Left lung (tissue), 10 donors: ENCODE data around the gene BLACAT1. TPM values are rescaled to one million over a fixed set of nuclear protein-coding genes. Genes with fewer than 3 reads are reported as not detected.

Source experiments
- ATAC-seq: fragments of 200-7000 bp; cut with Tn5 transposase; one replicate; pipeline ENCODE4 v1.9.1; 2020; ENCODE audit warnings: moderate library complexity
- DNase-seq, 4 donors: peaks; one replicate each; pipeline ENCODE4 v3.0.0-alpha.2; 2013 to 2020
- H3K27ac ChIP-seq, 2 donors: fragments of 200-600 bp; sonication (generic) in 1 of 2; one replicate each; pipeline versions ENCODE4 v1.5.0 to v1.8.0; 2020 to 2021
- H3K27me3 ChIP-seq, 2 donors: fragments of 200-600 bp; sonication (generic) in 1 of 2; one replicate each; pipeline versions ENCODE4 v1.5.0 to v1.8.0; 2020 to 2021
- H3K36me3 ChIP-seq, 2 donors: fragments of 200-600 bp; sonication (generic) in 1 of 2; one replicate each; pipeline versions ENCODE4 v1.5.0 to v1.8.0; 2020 to 2021
- H3K4me1 ChIP-seq, 2 donors: fragments of 200-600 bp; one replicate each; pipeline ENCODE4 v1.8.0; 2021
- H3K4me3 ChIP-seq, 2 donors: fragments of 200-600 bp; sonication (generic) in 1 of 2; one replicate each; pipeline versions ENCODE4 v1.5.0 to v1.8.0; 2020 to 2021; ENCODE audit warnings: mild to moderate bottlenecking in 1 of 2
- H3K9me3 ChIP-seq, 2 donors: fragments of 200-600 bp; sonication (generic) in 1 of 2; one replicate each; pipeline versions ENCODE4 v1.5.0 to v1.8.0; 2020 to 2021
- intact Hi-C, 2 donors: fragments of 100-400 bp; cut with DNase I; formaldehyde crosslinking; loops; one replicate each; pipeline versions ENCODE4 v1.11.2 to v1.14.2; 2022
- polyA plus RNA-seq, 6 donors: library from polyadenylated mRNA; unstranded; fragments of 120-200 nt; gene quantifications; one replicate each; pipeline ENCODE4 v1.2.1, GENCODE V29; 2013; ENCODE audit not compliant: insufficient read length in 6 of 6
- total RNA-seq, 2 donors: library from RNA; stranded (reverse); fragmentation: NEBNext Ultra II Directional; extraction: Animal tissue kit (Norgen Biotek cat#: 25700); gene quantifications; one replicate each; pipeline ENCODE4 v1.2.1, GENCODE V29; 2021
- TF ChIP-seq, protein P1 (sequence below), 2 donors: fragments of 200-600 bp; sonication (generic) in 1 of 2; IDR thresholded peaks; one replicate each; pipeline versions ENCODE4 v1.5.0 to v1.8.0; 2021; ENCODE audit warnings: antibody characterized with exemption in 2 of 2
- donor health status: DM: no; HTN: yes; CAD: no.
- donor health status: DM: no; HTN: no; CAD: no.

Gene BLACAT1
- total and polyA plus RNA-seq, 8 donors: 0.55 to 6.5 (median 4.2) TPM

DNA sequence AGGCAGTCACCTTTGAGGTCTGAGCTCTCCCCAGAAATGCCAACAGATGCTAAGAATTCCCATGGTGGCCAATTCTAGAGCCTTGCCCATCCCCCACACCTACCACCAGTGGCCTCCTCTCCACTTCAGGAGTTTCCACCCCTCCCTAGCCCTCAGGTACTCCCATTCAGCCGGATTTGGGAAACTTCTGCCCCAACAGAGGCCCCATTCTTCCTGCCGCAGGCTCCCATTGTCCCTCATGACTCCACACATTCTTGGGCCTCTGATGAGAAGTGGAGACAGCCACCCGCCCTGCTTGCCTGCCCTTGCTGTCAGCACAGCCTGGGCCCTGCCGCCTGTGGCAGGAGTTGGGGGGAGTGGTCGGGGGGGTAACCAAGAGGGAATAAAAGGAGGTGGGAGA, 4.6 kb downstream of the BLACAT1 start:
- Histone ChIP-seq H3K36me3 (no peaks in the 10 kb centered on the region), H3K4me1 (peaks cover 3 to 26% of the 10 kb centered on the region in 2 donors), H3K27ac (no peak overlapping the region), H3K27me3 (peaks cover 25 to 70% of the 10 kb centered on the region in 2 donors), H3K4me3 (no peak overlapping the region), H3K9me3 (no peaks in the 10 kb centered on the region)
- intact Hi-C loops: no loop called here
- ATAC-seq (no peak), DNase-seq (no peak)
- TF ChIP-seq, protein P1, sequence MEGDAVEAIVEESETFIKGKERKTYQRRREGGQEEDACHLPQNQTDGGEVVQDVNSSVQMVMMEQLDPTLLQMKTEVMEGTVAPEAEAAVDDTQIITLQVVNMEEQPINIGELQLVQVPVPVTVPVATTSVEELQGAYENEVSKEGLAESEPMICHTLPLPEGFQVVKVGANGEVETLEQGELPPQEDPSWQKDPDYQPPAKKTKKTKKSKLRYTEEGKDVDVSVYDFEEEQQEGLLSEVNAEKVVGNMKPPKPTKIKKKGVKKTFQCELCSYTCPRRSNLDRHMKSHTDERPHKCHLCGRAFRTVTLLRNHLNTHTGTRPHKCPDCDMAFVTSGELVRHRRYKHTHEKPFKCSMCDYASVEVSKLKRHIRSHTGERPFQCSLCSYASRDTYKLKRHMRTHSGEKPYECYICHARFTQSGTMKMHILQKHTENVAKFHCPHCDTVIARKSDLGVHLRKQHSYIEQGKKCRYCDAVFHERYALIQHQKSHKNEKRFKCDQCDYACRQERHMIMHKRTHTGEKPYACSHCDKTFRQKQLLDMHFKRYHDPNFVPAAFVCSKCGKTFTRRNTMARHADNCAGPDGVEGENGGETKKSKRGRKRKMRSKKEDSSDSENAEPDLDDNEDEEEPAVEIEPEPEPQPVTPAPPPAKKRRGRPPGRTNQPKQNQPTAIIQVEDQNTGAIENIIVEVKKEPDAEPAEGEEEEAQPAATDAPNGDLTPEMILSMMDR (IDR thresholded peaks at IDR 0.05): no peak

DNA sequence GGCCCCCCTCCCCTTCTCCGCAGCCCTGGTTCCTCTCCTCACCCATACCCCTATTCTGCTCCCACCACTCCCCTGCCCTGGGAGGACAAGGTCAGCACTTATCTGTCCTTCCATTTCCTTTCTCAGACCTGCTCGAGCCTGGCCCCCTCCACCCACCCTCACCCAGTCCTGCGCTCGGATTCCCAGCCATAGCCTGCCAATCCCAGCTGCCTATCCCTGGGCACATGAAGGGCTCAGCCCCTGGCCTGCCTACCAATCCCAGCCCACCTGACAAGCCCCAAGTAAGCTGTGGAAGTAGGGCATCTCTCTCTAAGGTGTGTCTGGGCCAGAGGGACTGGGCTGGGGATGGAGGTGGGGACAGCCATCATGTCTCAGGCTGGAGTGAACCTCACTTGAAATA, 5.4 kb downstream of the BLACAT1 start:
- Histone ChIP-seq H3K27me3 (peaks cover 18 to 62% of the 10 kb centered on the region in 2 donors), H3K4me3 (no peak overlapping the region), H3K36me3 (no peaks in the 10 kb centered on the region), H3K9me3 (no peaks in the 10 kb centered on the region), H3K4me1 (peaks cover 0 to 18% of the 10 kb centered on the region in 2 donors), H3K27ac (no peak overlapping the region)
- intact Hi-C loops: no loop called here
- ATAC-seq: no peak
- no peak for DNase-seq
- TF ChIP-seq, protein P1 (IDR thresholded peaks at IDR 0.05): no peak

DNA sequence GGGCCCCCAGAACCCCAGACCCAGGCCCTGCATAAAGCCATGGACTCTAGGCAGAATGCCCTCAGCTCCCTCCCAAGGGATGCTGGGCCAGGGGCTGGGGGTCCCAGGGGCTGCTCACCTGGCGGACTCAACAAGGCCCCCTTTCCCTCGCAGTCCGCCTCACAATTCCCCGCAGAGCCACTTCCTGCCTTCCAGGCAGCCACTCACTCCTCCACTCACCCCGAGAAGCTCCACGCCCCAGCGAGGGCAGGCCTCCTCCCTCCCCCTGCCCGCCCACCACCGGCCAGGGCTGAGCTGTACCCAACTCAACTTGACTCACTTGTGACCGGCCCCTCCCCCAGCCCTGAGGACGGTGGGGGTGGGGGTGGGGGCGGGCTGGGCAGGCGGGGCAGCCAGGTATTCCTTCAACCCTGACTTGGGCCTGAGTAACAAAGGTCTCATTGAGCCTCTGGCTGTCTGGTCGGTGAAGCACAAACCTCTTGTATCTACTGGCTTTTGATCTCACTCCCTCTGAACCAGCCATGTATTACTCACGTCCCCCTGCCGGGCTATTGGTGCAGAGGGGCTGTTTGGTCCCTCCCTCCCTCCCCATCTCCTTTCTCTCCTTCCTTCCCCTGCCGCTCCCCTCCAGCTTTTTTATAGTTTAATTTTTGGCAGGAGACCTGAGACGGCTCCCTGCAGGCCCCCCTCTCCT, 5.9 kb downstream of the BLACAT1 start:
- TF ChIP-seq, protein P1 (IDR thresholded peaks at IDR 0.05): no peak
- Histone ChIP-seq H3K27me3 (peaks cover 12 to 61% of the 10 kb centered on the region in 2 donors), H3K4me1 (peaks cover 0 to 18% of the 10 kb centered on the region in 2 donors), H3K36me3 (no peaks in the 10 kb centered on the region), H3K4me3 (peak overlapping the region; percentile 20 to 37), H3K9me3 (no peaks in the 10 kb centered on the region), H3K27ac (peak overlapping the region; percentile 6 to 33)
- ATAC-seq (peak; percentile 94), DNase-seq (peak in 3 of 4 donors; percentile 72 to 92 (median 86))
- intact Hi-C loops: no loop called here

DNA sequence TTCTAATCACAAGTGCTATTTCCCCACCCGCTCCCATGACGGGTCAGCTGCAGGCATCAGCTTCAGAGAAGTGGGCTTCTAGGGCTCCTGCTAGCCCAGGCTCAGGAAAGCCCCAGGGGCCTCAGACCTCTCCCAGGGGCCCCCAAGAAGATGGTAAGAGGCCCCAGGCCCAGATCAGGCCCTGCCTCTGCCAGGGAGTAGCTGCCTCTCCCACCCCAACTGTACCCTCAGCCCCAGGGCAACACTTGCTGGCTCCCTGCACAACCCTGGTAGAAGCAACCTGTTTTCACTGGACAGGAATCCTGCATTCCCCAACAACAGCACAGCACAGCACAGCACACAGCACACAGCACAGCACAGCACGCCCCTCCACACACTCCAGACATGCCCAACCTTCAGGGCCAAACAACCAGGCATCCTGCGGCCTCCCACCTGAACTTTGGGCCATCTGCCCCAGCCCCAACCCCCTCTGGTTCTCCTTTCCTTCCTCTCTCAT, 6.5 kb downstream of the BLACAT1 start:
- TF ChIP-seq, protein P1 (IDR thresholded peaks at IDR 0.05): no peak
- Histone ChIP-seq H3K4me1 (peaks cover 0 to 18% of the 10 kb centered on the region in 2 donors), H3K9me3 (no peaks in the 10 kb centered on the region), H3K36me3 (no peaks in the 10 kb centered on the region), H3K27ac (peak overlapping the region; percentile 6 to 33), H3K27me3 (peaks cover 7 to 60% of the 10 kb centered on the region in 2 donors), H3K4me3 (peak overlapping the region; percentile 20 to 37)
- peak; percentile 26 for ATAC-seq
- DNase-seq: no peak
- intact Hi-C loops: no loop called here

DNA sequence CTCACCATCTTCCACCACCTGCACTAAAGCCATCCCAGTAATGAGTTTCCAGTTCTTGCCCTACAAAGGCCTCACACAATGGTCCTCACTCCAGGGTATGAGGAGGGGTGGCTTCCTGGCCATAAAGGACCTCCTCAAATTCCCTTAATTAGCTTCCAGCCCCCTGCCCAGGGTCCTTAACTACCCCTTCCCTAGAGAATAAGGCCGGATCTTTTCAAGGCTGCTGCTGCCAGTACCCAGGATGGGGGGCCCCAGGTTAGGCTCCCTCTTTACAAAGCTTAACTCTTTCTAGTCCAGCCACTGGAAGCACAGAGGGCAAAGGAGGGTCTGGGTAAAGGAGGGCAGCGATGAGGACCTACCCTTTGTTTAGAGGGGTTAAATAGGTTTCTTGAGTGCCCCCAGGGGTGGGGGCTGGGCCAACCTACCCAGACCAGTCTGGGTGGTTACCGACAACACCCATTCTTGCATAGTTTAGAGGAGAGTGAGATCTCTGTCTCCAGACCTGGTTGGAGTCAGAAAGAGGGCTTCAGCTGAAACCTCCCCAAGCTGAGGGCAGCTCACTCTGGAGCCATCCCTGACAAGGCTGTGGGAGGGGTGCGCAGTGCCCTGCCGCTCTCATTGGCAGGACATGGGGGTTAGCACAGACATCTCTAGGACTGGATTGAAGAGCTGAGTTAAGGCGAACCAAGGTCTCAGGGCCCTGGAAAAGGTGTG, 7.1 kb downstream of the BLACAT1 start:
- peaks cover 7 to 54% of the 10 kb centered on the region in 2 donors for H3K27me3 ChIP-seq
- no peaks in the 10 kb centered on the region for H3K9me3 ChIP-seq
- intact Hi-C loops: no loop called here
- peak overlapping the region; percentile 13 to 33 for H3K27ac ChIP-seq
- DNase-seq (no peak), ATAC-seq (peak; percentile 36)
- no peaks in the 10 kb centered on the region for H3K36me3 ChIP-seq
- TF ChIP-seq, protein P1 (IDR thresholded peaks at IDR 0.05): no peak
- peak overlapping the region; percentile 20 to 37 for H3K4me3 ChIP-seq
- H3K4me1 ChIP-seq: peaks cover 0 to 18% of the 10 kb centered on the region in 2 donors
